ENCODE results near the gene LONRF2. TPM values are rescaled to one million over a fixed set of nuclear protein-coding genes. Genes with fewer than 3 reads are reported as not detected.
"Not testable (repeated sequence)": the region's sequence is repeated elsewhere in the genome, so short reads cannot be mapped to it uniquely, and the experiment has no call there.

Gene LONRF2
- total RNA-seq, 1 donor from 2014 or later: 9.2 TPM

- Mint-ChIP-seq H3K4me3 (ENCODE audit: low read depth) (no peak overlapping the region), H3K4me1 (ENCODE audit: low read depth) (no peaks in the 10 kb centered on the region), H3K27ac (no peak overlapping the region), H3K27me3 (peaks cover 18% of the 10 kb centered on the region), H3K36me3 (ENCODE audit: insufficient read depth) (no peaks in the 10 kb centered on the region), H3K9me3 (ENCODE audit: low read depth) (no peaks in the 10 kb centered on the region)
- TF ChIP-seq, protein P1, sequence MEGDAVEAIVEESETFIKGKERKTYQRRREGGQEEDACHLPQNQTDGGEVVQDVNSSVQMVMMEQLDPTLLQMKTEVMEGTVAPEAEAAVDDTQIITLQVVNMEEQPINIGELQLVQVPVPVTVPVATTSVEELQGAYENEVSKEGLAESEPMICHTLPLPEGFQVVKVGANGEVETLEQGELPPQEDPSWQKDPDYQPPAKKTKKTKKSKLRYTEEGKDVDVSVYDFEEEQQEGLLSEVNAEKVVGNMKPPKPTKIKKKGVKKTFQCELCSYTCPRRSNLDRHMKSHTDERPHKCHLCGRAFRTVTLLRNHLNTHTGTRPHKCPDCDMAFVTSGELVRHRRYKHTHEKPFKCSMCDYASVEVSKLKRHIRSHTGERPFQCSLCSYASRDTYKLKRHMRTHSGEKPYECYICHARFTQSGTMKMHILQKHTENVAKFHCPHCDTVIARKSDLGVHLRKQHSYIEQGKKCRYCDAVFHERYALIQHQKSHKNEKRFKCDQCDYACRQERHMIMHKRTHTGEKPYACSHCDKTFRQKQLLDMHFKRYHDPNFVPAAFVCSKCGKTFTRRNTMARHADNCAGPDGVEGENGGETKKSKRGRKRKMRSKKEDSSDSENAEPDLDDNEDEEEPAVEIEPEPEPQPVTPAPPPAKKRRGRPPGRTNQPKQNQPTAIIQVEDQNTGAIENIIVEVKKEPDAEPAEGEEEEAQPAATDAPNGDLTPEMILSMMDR (IDR thresholded peaks at IDR 0.05; ENCODE audit: unreplicated experiment): no peak
- no peak for DNase-seq (ENCODE audit: low spot score, unreplicated experiment)
Measured at GRCh38 chr2:100248971-100249370, 73.3 kb downstream of the LONRF2 start.

- H3K27me3 Mint-ChIP-seq: peaks cover 20% of the 10 kb centered on the region
- not testable (repeated sequence) for H3K27ac Mint-ChIP-seq
Measured at GRCh38 chr2:100248556-100248955, 73.7 kb downstream of the LONRF2 start.

DNA sequence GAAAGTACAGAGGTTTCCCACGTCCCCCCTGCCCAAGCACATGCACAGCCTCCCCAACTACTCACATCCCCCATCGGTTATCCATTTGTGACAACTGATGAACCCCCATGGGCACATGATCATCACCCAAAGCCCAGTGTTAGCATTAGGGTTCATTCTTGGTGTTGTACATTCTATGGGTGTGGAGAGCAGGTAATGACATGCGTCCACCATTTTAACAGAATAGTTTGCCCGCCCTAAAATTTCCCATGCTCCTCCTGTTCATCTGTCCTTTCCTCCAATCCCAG is 74.3 kb downstream of the LONRF2 start:
- no peak overlapping the region for H3K27ac Mint-ChIP-seq
- no peaks in the 10 kb centered on the region for H3K36me3 Mint-ChIP-seq (ENCODE audit: insufficient read depth)
- TF ChIP-seq, protein P1 (IDR thresholded peaks at IDR 0.05; ENCODE audit: unreplicated experiment): no peak
- H3K27me3 Mint-ChIP-seq: peaks cover 22% of the 10 kb centered on the region
- H3K4me1 Mint-ChIP-seq (ENCODE audit: low read depth): no peaks in the 10 kb centered on the region
- no peak for DNase-seq (ENCODE audit: low spot score, unreplicated experiment)
- no peaks in the 10 kb centered on the region for H3K9me3 Mint-ChIP-seq (ENCODE audit: low read depth)
- H3K4me3 Mint-ChIP-seq (ENCODE audit: low read depth): no peak overlapping the region

More at GRCh38 chr2:100248556-100248955, 73.7 kb downstream of the LONRF2 start:
- H3K4me3 Mint-ChIP-seq (ENCODE audit: low read depth); H3K9me3 Mint-ChIP-seq (ENCODE audit: low read depth); DNase-seq (ENCODE audit: low spot score, unreplicated experiment); H3K4me1 Mint-ChIP-seq (ENCODE audit: low read depth); H3K36me3 Mint-ChIP-seq (ENCODE audit: insufficient read depth): not testable (repeated sequence)

GRCh38 chr2:100247256-100248043 is 74.9 kb downstream of the LONRF2 start:
- Mint-ChIP-seq H3K9me3 (ENCODE audit: low read depth) (no peaks in the 10 kb centered on the region), H3K4me1 (ENCODE audit: low read depth) (no peaks in the 10 kb centered on the region), H3K4me3 (ENCODE audit: low read depth) (no peak overlapping the region), H3K27ac (no peak overlapping the region), H3K36me3 (ENCODE audit: insufficient read depth) (no peaks in the 10 kb centered on the region), H3K27me3 (peaks cover 22% of the 10 kb centered on the region)
- TF ChIP-seq, protein P1 (IDR thresholded peaks at IDR 0.05; ENCODE audit: unreplicated experiment): no peak
- DNase-seq (ENCODE audit: low spot score, unreplicated experiment): no peak

GRCh38 chr2:100246163-100247145 is 75.8 kb downstream of the LONRF2 start:
- H3K9me3 Mint-ChIP-seq (ENCODE audit: low read depth): no peaks in the 10 kb centered on the region
- no peaks in the 10 kb centered on the region for H3K4me1 Mint-ChIP-seq (ENCODE audit: low read depth)
- no peaks in the 10 kb centered on the region for H3K36me3 Mint-ChIP-seq (ENCODE audit: insufficient read depth)
- H3K4me3 Mint-ChIP-seq (ENCODE audit: low read depth): no peak overlapping the region
- TF ChIP-seq, protein P1 (IDR thresholded peaks at IDR 0.05; ENCODE audit: unreplicated experiment): peak; percentile 50
- H3K27ac Mint-ChIP-seq: no peak overlapping the region
- H3K27me3 Mint-ChIP-seq: peaks cover 25% of the 10 kb centered on the region
- DNase-seq (ENCODE audit: low spot score, unreplicated experiment): no peak

Measured in progenitor cell of endocrine pancreas (in vitro differentiated cells).